PFSK-1 (cell line): Measurements from ENCODE around the gene KRTAP24-1.

Source experiments
- FOXP2 ChIP-seq: optimal IDR thresholded peaks from 2 replicates; pipeline ENCODE3; 2011; ENCODE audit warnings: borderline replicate concordance, control low read depth, inconsistent platforms; ENCODE audit not compliant: insufficient read depth; ENCODE audit errors: extremely low read length, extremely low read depth
- POLR2AphosphoS5 ChIP-seq: IDR thresholded peaks from 2 replicates; pipeline ENCODE4 v1.6.1; 2012; ENCODE audit warnings: low read depth, mild to moderate bottlenecking, control low read depth, low read length, moderate library complexity
- REST ChIP-seq, 2 experiments: IDR thresholded peaks; 2 replicates each; pipeline versions ENCODE4 v1.6.1 to v1.8.0; 2011 to 2012; ENCODE audit warnings: low read depth in 2 of 2, low read length in 2 of 2, control low read depth in 1 of 2, inconsistent platforms in 1 of 2, mild to moderate bottlenecking in 1 of 2, moderate library complexity in 1 of 2; ENCODE audit not compliant: insufficient read depth in 1 of 2
- SIN3A ChIP-seq: IDR thresholded peaks from 2 replicates; pipeline ENCODE4 v1.6.1; 2012; ENCODE audit warnings: mild to moderate bottlenecking, low read length, moderate library complexity, borderline replicate concordance; ENCODE audit not compliant: insufficient read depth
- TAF1 ChIP-seq: IDR thresholded peaks from 2 replicates; pipeline ENCODE4 v1.6.1; 2012; ENCODE audit warnings: low read length, control low read depth, borderline replicate concordance; ENCODE audit not compliant: insufficient read depth

KRTAP24-1 gene

DNA sequence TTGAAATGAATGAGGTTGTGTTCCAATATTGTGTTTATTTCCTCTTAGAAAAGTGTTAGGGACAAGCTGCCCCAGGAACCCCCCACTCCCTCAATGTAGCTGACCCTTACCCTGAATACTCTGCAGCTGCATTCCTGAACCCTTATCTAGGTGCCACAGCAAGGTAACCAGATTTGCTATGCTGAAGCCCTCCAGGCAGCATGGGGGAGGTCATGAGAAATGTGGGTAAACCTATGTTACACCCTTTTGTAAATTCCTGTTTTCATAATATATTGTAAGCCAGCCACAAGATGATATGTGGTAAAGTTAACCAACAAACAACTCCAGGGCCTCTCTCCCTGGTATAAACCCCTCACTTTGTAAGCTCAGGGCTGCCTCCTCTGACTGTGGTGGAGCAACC is 39.1 kb downstream of the KRTAP24-1 start:
- TF ChIP-seq REST (IDR thresholded peaks at IDR 0.05; ENCODE audit: insufficient read depth in 1 of 2, low read depth in 2 of 2, low read length in 2 of 2) (no peak), TAF1 (no peak), FOXP2 (no peak), POLR2AphosphoS5 (no peak), SIN3A (no peak)

- TF ChIP-seq POLR2AphosphoS5, result no peak
- no peak for TF ChIP-seq REST (IDR thresholded peaks at IDR 0.05; ENCODE audit: insufficient read depth in 1 of 2, low read depth in 2 of 2, low read length in 2 of 2)
- no peak for TF ChIP-seq TAF1
Observed at GRCh38 chr21:30240661-30241060, 42.1 kb downstream of the KRTAP24-1 start.

- TF ChIP-seq REST (IDR thresholded peaks at IDR 0.05; ENCODE audit: insufficient read depth in 1 of 2, low read depth in 2 of 2, low read length in 2 of 2) (no peak), FOXP2 (no peak), TAF1 (no peak), SIN3A (no peak), POLR2AphosphoS5 (no peak)
Observed at GRCh38 chr21:30238168-30238567, 44.6 kb downstream of the KRTAP24-1 start.

DNA sequence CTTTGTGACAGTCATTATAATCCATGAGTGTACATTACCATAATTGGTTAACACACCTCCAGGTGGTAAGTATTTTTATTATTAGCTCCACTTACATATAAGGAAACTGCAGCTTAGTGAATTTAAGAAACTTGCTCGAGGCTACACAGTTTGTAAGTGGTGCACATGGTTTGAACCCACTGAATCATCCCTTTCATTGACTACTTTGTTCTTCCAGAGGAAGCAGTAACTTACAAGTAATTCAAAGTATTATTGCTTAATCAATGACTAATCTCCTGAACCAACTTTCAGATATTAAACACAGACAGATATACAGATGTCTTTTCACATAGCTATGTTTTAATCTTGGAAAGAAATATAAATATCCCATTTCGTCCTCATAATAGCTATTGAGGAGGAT is 48.1 kb downstream of the KRTAP24-1 start:
- TF ChIP-seq REST (IDR thresholded peaks at IDR 0.05; ENCODE audit: insufficient read depth in 1 of 2, low read depth in 2 of 2, low read length in 2 of 2) (no peak), SIN3A (no peak), FOXP2 (no peak), POLR2AphosphoS5 (no peak), TAF1 (no peak)

DNA sequence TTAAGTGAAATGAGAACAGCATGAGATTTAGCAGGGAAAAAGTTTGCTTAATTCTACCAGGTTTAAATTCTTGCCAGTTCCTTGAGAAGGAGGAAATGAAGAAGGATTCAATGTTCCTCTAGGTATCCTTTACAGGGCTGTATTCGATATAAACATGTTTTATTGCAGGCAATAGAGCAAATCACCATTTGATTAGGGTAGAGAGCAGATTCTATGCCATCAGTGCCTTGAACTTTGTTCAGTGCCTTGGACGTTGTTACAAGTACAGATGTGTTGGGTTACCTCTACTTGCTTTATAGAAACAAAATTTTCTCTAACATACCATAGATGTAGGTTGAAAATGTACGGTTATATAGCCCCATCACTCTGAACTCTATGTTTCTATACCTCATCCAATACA is 48.7 kb downstream of the KRTAP24-1 start:
- TF ChIP-seq POLR2AphosphoS5 (no peak), SIN3A (no peak), FOXP2 (no peak), TAF1 (no peak), REST (IDR thresholded peaks at IDR 0.05; ENCODE audit: insufficient read depth in 1 of 2, low read depth in 2 of 2, low read length in 2 of 2) (no peak)
